Cardiac septum (tissue), 1 donor: ENCODE measurements around the gene CMYA5. TPM values are rescaled to one million over a fixed set of nuclear protein-coding genes. Genes with fewer than 3 reads are reported as not detected.
"Not testable (repeated sequence)": the region's sequence is repeated elsewhere in the genome, so short reads cannot be mapped to it uniquely, and the experiment has no call there.

ENCODE experiments used
- DNase-seq: peaks from one replicate; pipeline ENCODE4 v3.0.0-alpha.2; 2020; ENCODE audit warnings: low spot score
- intact Hi-C: fragments of 100-400 bp; cut with DNase I; formaldehyde crosslinking; loops from one replicate; pipeline ENCODE4 v1.14.0; 2022
- total RNA-seq: library from RNA; stranded (reverse); fragmentation: NEBNext Ultra II Directional; extraction: Animal tissue kit (Norgen Biotek cat#: 25700); gene quantifications from one replicate; pipeline ENCODE4 v1.2.1, GENCODE V29; 2021
- donor health status: DM: no; HTN: no; CAD: no.

CMYA5 gene
- total RNA-seq, 1 donor from 2014 or later: 1,204 TPM

GRCh38 chr5:79774171-79774854 lies 84.7 kb downstream of the CMYA5 start:
- DNase-seq: no peak
- intact Hi-C loops: no loop called here

GRCh38 chr5:79774855-79775237 lies 85.2 kb downstream of the CMYA5 start:
- intact Hi-C loops: no loop called here
- no peak for DNase-seq

GRCh38 chr5:79784741-79785140 lies 95.1 kb downstream of the CMYA5 start:
- intact Hi-C loops, DNase-seq: not testable (repeated sequence)

DNA sequence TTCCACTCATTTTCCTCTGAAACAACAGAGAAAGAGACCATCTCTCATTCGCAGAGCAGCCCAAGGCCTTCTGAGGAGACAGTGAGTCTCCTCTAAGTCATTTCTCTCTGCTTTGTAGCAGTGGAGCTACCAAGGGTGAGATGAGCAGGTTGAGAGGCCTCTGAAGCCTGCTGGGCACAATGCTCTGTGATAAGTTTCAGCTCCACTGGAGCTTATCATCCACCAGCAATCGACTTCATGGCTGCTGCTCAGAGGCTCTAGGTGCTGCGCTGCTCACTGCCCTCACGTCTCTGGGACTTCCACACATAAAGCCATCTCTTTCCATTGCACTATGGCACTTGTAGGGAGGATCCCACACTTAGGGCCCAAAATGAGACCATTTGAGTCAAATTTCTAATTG lies 96.3 kb downstream of the CMYA5 start:
- intact Hi-C loops: no loop called here
- no peak for DNase-seq

- DNase-seq: no peak
- intact Hi-C loops: no loop called here
Observed at GRCh38 chr5:79787448-79787847, 97.8 kb downstream of the CMYA5 start.

DNA sequence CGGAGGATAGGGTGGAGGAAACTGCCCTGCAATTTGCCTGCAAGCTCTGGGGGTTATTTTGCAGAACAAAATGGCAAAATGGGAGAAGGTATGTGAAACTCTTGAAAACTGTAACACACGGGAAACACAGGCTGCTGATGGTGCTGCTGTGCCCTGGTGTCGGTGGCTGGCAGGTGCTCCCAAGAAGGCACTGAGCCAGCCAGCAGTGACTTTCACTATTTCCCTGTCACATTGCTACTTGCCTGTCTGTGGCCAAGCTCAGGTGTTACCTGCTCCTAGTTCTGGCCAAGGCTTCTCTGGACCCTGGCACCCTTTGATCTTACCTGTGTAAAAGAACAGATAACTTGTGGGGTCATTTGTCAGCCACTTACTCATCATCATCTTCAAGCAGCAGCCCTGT lies 102.2 kb downstream of the CMYA5 start:
- DNase-seq: no peak
- intact Hi-C loops: no loop called here

DNA sequence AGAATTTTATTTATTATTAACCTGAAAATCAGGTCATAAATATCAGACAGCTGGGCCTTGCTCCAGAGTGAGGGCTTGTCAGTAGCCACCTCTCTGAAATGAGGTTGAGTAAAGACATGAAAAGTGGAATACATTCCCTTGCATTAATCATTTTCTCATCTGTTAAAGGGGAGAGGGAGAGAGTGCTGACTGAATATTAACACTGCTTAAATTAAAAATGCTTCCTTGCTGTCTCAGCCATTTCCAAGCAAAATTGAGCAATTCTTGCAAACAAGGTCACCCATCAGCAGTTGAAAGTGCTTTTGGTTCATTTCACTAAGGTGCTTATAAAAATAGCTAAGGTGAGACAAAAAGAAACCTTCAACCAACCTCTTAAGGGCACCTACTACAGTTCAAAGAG lies 102.8 kb downstream of the CMYA5 start:
- intact Hi-C loops: no loop called here
- DNase-seq: no peak

DNA sequence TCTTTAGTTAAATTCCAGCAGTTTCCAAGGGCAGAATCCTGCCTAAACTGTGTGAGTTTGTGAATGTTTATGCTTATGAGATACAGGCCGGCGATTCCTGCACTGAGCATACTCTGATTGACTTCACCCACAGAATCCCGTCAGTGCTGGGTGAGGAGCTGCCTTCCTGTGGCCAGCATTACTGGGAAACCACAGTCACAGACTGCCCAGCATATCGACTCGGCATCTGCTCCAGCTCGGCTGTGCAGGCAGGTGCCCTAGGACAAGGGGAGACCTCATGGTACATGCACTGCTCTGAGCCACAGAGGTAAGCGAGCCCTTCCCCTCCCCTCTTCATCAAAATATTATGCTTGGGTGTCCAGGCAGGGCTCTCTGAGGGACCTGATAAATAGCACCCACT lies 103.7 kb downstream of the CMYA5 start:
- intact Hi-C loops: no loop called here
- DNase-seq: no peak

DNA sequence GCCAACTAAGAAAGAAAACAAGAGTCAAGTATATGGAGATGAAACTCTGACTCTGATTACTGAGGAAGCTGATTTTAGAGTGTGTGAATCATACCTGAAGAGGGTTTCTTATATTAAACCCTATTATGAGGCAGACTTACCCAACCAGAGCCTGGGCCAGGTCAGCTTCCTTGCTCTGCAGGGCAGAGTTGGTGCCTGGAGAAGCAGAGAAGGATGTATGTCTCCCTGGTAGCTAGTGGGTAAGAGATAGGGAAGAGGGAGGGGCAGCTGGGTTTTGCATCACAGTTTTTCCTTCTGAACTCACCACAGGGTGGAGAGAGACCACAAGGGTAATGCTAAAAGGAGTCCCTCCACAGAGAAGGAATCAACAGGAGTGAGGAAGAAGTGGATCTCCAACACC lies 104.1 kb downstream of the CMYA5 start:
- intact Hi-C loops: no loop called here
- DNase-seq: no peak

DNA sequence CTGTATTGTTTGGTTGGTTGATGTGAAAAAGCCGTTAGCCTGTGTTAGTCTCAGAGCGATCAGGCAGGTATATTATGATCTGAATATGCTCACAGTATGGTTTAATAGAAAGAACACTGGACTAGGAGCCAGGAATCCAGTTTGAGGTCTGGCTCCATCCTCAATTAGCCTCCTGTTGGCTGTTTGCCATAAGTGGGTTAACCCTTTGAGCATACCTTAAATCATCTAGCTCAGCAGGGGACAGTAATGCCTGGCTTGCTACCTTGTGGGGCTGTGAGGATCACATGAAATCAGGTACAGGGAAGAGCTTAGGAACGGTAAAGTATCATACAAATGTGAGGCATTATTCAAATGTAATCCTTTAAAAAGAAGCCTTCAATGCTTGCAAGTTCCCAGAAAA lies 104.7 kb downstream of the CMYA5 start:
- DNase-seq: no peak
- intact Hi-C loops: no loop called here

DNA sequence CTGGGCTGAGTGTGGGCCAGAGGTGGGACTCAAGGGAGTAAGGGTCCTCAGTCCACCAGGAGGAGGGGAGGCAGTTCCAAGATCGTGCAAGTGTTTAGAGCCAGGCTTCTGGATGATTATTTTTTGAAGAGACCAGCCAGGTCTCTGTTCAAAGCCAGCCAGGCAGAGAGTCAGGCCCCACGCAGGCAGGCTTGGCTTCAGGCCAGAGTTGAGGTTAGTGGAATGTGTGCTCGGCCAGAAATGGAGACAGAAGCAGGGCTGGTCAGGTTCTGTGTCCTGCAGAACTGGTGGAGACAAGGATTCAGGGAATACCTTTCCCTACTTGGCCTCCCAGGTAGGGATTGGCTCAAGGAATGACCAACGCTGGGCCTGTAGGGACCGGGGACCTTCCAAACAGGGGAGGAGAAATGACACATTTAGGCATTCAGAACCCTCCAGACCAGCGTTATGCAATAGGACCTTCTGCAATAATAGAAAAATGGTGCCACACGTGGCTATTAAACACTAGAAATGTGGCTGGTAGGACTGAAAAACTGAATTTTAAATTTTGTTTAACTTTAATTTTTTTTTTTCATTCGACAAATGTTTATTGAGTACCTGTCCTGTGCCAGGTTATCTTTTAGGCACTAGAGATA lies 106.2 kb downstream of the CMYA5 start:
- intact Hi-C loops: no loop called here
- peak; percentile 83 for DNase-seq

- no peak for DNase-seq
- intact Hi-C loops: no loop called here
Observed at GRCh38 chr5:79798893-79799590, 109.4 kb downstream of the CMYA5 start.

- intact Hi-C loops: no loop called here
- no peak for DNase-seq
Observed at GRCh38 chr5:79800979-79801827, 111.6 kb downstream of the CMYA5 start.

DNA sequence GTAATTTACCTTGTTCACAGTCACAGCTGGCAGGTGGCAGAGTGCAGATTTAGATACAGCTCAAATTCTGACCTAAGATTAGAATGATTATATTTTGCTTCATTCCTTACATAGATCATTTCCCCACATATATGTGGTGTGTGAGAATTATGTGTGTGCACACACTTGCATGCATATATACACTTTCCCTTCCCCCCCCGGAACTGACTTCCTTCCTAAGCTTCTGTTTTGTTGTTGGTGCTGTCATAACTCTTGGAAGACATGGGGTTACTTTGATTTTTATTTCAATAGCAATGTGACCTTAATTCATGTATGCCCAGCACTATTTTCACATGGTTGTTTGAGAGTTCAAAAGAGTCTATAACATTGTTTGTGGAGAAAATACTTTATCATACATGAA lies 112.8 kb downstream of the CMYA5 start:
- intact Hi-C loops: no loop called here
- DNase-seq: no peak

GRCh38 chr5:79803007-79803406 lies 113.4 kb downstream of the CMYA5 start:
- DNase-seq: no peak
- intact Hi-C loops: no loop called here

GRCh38 chr5:79806741-79807140 lies 117.1 kb downstream of the CMYA5 start:
- no peak for DNase-seq
- intact Hi-C loops: no loop called here

DNA sequence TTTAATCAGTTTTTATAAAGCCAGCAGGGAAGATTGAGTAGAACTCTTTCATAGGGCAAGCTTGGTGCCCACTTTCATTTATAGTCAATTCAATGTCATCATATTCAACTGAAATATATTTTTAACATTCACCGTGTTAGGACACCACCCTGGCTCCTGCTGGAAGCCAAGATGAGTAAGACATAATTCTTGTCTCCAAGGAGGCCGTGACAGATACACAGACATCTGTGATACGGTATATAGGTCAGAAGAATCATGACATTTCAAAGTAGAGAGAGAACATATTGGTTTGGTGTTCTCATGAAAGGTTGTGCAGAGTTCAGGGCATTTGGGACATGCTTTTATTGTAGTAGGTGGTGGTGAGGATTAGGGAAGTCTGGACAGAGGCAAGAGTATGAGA lies 120.1 kb downstream of the CMYA5 start:
- intact Hi-C loops: no loop called here
- no peak for DNase-seq

GRCh38 chr5:79811081-79811480 lies 121.4 kb downstream of the CMYA5 start:
- no peak for DNase-seq
- intact Hi-C loops: no loop called here

DNA sequence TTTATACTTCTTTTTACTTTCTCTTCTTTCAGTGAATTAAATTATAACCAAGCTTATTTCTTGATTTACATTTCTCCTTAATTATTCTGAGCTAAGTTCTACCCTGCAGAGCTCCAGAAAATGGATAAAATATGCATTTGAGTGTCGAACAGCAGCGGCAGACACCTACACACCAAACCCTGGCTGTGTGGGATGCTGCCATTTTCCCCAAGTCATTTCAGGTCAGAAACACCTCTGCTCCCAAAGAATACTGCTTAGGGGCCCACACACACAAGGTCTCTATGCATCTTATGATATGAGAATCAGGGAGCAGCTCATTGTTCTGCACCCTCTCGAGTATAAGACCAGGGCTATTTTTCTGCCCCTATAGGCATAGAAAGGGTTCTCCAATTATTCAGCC lies 122.3 kb downstream of the CMYA5 start:
- intact Hi-C loops: no loop called here
- no peak for DNase-seq

DNA sequence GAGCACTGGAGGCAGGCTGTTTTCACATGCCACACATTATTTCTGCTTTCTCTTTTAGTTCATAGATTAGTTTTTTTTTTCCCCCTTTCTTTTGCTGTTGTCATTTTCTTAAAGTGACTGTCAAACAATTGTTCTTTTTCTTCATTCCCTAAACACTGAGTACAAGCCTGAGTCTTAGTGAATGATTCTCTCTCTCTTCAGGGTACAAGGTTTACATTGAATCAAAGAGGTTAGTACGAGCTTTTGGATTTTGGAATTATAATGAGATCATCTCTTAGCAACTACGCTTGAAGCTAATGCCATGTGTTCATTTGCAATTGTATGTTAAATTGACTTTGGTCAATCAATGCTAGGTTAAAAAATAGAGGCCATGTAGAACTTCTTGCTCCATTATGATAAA lies 125.1 kb downstream of the CMYA5 start:
- DNase-seq: no peak
- intact Hi-C loops: no loop called here
